Naive thymus-derived CD4-positive, alpha-beta T cell (primary cell): ENCODE measurements around the gene KLHL36. TPM values are rescaled to one million over a fixed set of nuclear protein-coding genes. Genes with fewer than 3 reads are reported as not detected.
A peak's percentile ranks its signal among the peaks of the same experiment; 100 is the strongest.
"Not testable (repeated sequence)": the region's sequence is repeated elsewhere in the genome, so short reads cannot be mapped to it uniquely, and the experiment has no call there.

Source experiments
- ATAC-seq: fragments of 150-1000 bp; cut with Tn5 transposase; 2 replicates; pipeline ENCODE4 v1.10.0; 2021; ENCODE audit warnings: mild to moderate bottlenecking, moderate library complexity
- CTCF ChIA-PET: fragments of 350-600 bp; sonication (Branson Sonifier 250); formaldehyde crosslinking; loops from one replicate; lab custom pipeline; 2021; ENCODE audit warnings: antibody characterized with exemption; lab: Charles Lee
- POLR2A ChIA-PET: fragments of 350-600 bp; sonication (Branson Sonifier 250); formaldehyde crosslinking; loops from one replicate; lab custom pipeline; 2021; ENCODE audit warnings: antibody characterized with exemption, inconsistent platforms; lab: Charles Lee
- DNase-seq, 9 donors: peaks; one replicate each; pipeline versions ENCODE4 v3.0.0 to v3.0.0-alpha.2; 2020 to 2022; ENCODE audit warnings: mixed read lengths in 1 of 9
- H3K27ac ChIP-seq: one replicate; pipeline ENCODE4 v1.7.0; 2013; ENCODE audit warnings: mild to moderate bottlenecking, low read depth, low read length, moderate library complexity
- H3K27me3 ChIP-seq, 2 donors: one replicate each; pipeline ENCODE4 v1.7.0; 2013; ENCODE audit warnings: low read length in 2 of 2, mild to moderate bottlenecking in 2 of 2, moderate library complexity in 2 of 2; ENCODE audit not compliant: control insufficient read depth in 2 of 2, insufficient read depth in 2 of 2
- H3K36me3 ChIP-seq, 3 experiments: 1 replicate in 2 of 3; 2 replicates in 1 of 3; pipeline ENCODE4 v1.7.0; 2013; ENCODE audit warnings: low read length in 3 of 3, mild to moderate bottlenecking in 3 of 3, moderate library complexity in 1 of 3; ENCODE audit not compliant: insufficient read depth in 3 of 3, control insufficient read depth in 2 of 3
- H3K4me1 ChIP-seq, 2 donors: one replicate each; pipeline ENCODE4 v1.7.0; 2013; ENCODE audit warnings: low read length in 2 of 2, mild to moderate bottlenecking in 2 of 2, moderate library complexity in 1 of 2; ENCODE audit not compliant: control insufficient read depth in 2 of 2, insufficient read depth in 2 of 2
- H3K4me3 ChIP-seq: 2 replicates; pipeline ENCODE4 v1.7.0; 2013; ENCODE audit warnings: mild to moderate bottlenecking, low read length
- H3K9me3 ChIP-seq, 3 experiments: 1 replicate in 2 of 3; 2 replicates in 1 of 3; pipeline ENCODE4 v1.7.0; 2013; ENCODE audit warnings: low read length in 3 of 3; ENCODE audit not compliant: control insufficient read depth in 2 of 3
- H3K27ac Mint-ChIP-seq, 9 donors: one replicate each; pipeline ENCODE4 v1.8.0; 2020 to 2022; ENCODE audit warnings: mixed read lengths in 9 of 9, mild to moderate bottlenecking in 8 of 9, moderate library complexity in 5 of 9, inconsistent platforms in 2 of 9
- H3K27me3 Mint-ChIP-seq, 5 donors: one replicate each; pipeline ENCODE4 v1.8.0; 2021 to 2022; ENCODE audit warnings: mixed read lengths in 5 of 5, mild to moderate bottlenecking in 1 of 5
- H3K36me3 Mint-ChIP-seq, 5 donors: one replicate each; pipeline ENCODE4 v1.8.0; 2020 to 2022; ENCODE audit warnings: mixed read lengths in 5 of 5, mild to moderate bottlenecking in 3 of 5, inconsistent platforms in 1 of 5
- H3K4me1 Mint-ChIP-seq, 7 donors: one replicate each; pipeline ENCODE4 v1.8.0; 2020 to 2022; ENCODE audit warnings: mixed read lengths in 7 of 7, mild to moderate bottlenecking in 3 of 7, inconsistent platforms in 1 of 7
- H3K4me3 Mint-ChIP-seq, 10 donors: one replicate each; pipeline ENCODE4 v1.8.0; 2020 to 2022; ENCODE audit warnings: mild to moderate bottlenecking in 10 of 10, mixed read lengths in 10 of 10, moderate library complexity in 6 of 10, inconsistent platforms in 2 of 10
- H3K9me3 Mint-ChIP-seq, 11 donors: one replicate each; pipeline ENCODE4 v1.8.0; 2020 to 2022; ENCODE audit warnings: mixed read lengths in 11 of 11, mild to moderate bottlenecking in 4 of 11, inconsistent platforms in 1 of 11, moderate library complexity in 1 of 11
- intact Hi-C, 2 donors: fragments of 100-400 bp; cut with micrococcal nuclease; formaldehyde crosslinking; loops; one replicate each; pipeline ENCODE4 v1.15.1; 2023
- polyA plus RNA-seq, 2 donors: library from polyadenylated mRNA; unstranded; fragments of 300-500 nt; fragmentation: Illumina TruSeq; gene quantifications; one replicate each; pipeline ENCODE4 v1.2.3, GENCODE V29; 2021
- total RNA-seq, 6 experiments: library from RNA in 5 of 6; stranded (reverse) in 5 of 6; gene quantifications; 1 replicate in 5 of 6; 2 replicates in 1 of 6; pipeline ENCODE4 v1.2.3 and lab custom pipeline; 2021 to 2026

KLHL36 gene
- total and polyA plus RNA-seq, 7 experiments from 2014 or later = 45.8 to 161 (median 80.0) TPM

DNA sequence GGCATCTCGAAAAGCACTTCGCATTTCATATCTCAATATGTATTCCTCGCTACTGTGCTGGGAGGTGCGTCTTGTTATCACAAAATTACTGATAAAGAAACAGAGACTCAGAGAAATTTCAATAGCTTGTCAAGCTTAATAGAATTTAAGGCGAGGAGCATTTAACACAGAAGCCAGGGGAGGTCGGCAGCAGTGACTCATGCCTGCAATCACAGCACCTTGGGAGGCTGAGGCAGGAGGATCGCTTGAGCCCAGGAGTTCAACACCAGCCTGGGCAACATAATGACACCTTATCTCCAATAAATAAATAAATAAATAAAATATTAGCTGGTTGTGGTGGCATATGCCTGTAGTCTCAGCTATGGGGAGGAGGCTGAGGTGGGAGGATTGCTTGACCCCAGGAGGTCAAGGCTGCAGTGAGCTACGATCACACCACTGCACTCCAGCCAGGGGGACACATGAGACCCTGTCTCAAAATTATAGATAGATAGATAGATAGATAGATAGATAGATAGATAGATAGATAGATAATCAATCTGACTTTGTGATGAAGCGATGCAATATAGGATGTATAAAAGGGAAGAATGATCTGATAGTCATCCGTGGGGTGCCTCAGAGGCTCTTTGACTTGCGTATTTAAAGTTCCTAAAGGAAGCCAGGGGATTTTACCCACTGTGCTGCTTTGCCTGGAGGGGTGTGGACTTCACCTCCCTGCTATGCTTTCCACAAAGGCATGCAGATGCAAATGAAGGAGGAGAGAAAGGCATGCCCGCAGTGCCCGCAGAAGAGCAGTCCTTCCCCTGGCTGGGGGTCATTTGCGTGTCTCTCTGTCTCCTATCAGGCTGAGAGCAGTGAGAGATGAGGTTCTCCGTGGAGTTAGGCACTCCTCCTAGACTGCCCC is 35.6 kb downstream of the KLHL36 start:
- Mint-ChIP-seq H3K4me1 (peaks cover 0 to 9% (median 0%) of the 10 kb centered on the region in 7 donors), H3K27ac (no peak overlapping the region), H3K9me3 (peaks cover 0 to 5% (median 0%) of the 10 kb centered on the region in 11 donors), H3K27me3 (peaks cover 4 to 34% (median 5%) of the 10 kb centered on the region in 5 donors), H3K4me3 (no peak overlapping the region), H3K36me3 (peaks cover 0 to 1% (median 0%) of the 10 kb centered on the region in 5 donors)
- no peak overlapping the region for H3K4me3 ChIP-seq
- H3K4me1 ChIP-seq = no peaks in the 10 kb centered on the region
- H3K27me3 ChIP-seq = no peaks in the 10 kb centered on the region
- no peak for ATAC-seq
- H3K9me3 ChIP-seq = no peaks in the 10 kb centered on the region
- DNase-seq = no peak
- intact Hi-C loops = no loop called here
- H3K36me3 ChIP-seq = no peaks in the 10 kb centered on the region
- H3K27ac ChIP-seq = no peak overlapping the region
- POLR2A ChIA-PET = no interaction called here
- CTCF ChIA-PET = no interaction called here

DNA sequence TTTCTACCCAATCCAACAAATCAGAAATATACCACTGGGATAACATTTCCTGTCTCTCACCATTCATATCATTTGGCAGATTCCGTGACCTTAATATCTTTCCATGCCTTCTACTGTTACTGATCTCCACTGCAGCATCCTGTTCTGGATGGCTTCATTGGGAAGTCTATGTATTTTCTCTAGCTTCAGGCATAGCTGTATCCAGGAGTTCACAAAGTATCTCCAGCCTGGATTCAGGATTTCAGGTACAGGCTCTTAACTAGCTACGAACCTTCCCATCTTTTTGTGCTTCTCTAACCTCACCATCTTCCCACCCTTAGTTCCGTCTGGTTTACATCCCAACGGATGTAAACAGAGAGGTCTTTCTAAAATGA is 36.3 kb downstream of the KLHL36 start:
- DNase-seq (no peak), ATAC-seq (no peak)
- no peaks in the 10 kb centered on the region for H3K4me1 ChIP-seq
- POLR2A ChIA-PET = no interaction called here
- H3K4me3 ChIP-seq = no peak overlapping the region
- no peak overlapping the region for H3K27ac ChIP-seq
- no peaks in the 10 kb centered on the region for H3K27me3 ChIP-seq
- Mint-ChIP-seq H3K36me3 (peaks cover 0 to 1% (median 0%) of the 10 kb centered on the region in 5 donors), H3K4me1 (peaks cover 0 to 9% (median 0%) of the 10 kb centered on the region in 7 donors), H3K9me3 (peaks cover 0 to 5% (median 0%) of the 10 kb centered on the region in 11 donors), H3K27me3 (peaks cover 4 to 34% (median 5%) of the 10 kb centered on the region in 5 donors), H3K27ac (peak overlapping the region in 1 of 9 donors; percentile 37), H3K4me3 (no peak overlapping the region)
- no peaks in the 10 kb centered on the region for H3K9me3 ChIP-seq
- CTCF ChIA-PET = no interaction called here
- no peaks in the 10 kb centered on the region for H3K36me3 ChIP-seq
- intact Hi-C loops = no loop called here

DNA sequence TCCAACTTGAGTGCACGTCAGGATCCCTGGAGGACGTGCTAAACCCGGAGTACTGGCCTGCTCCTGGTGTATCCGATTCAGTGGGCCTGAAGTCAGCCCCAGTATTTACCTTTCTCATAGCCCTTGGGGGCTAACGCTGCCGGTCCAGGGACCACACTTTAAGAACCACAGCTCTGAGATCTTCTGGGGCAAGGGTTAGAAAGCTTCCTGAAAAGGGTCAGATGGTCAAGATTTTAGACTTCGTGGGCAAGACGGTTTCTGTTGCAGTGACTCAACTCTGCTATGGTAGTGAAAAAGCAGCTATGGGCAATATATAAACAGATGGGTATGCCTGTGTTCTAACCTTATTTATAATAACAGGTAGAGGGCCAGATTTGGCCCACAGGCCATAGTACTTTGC is 36.9 kb downstream of the KLHL36 start:
- H3K4me1 Mint-ChIP-seq = peaks cover 0 to 9% (median 0%) of the 10 kb centered on the region in 7 donors
- intact Hi-C loops = no loop called here
- H3K27me3 Mint-ChIP-seq = peaks cover 4 to 33% (median 6%) of the 10 kb centered on the region in 5 donors
- DNase-seq (no peak), ATAC-seq (no peak)
- Histone ChIP-seq H3K9me3 (no peaks in the 10 kb centered on the region), H3K4me1 (no peaks in the 10 kb centered on the region), H3K4me3 (no peak overlapping the region), H3K27ac (no peak overlapping the region), H3K27me3 (no peaks in the 10 kb centered on the region), H3K36me3 (no peaks in the 10 kb centered on the region)
- H3K36me3 Mint-ChIP-seq = peaks cover 0 to 1% (median 0%) of the 10 kb centered on the region in 5 donors
- peaks cover 0 to 5% (median 0%) of the 10 kb centered on the region in 11 donors for H3K9me3 Mint-ChIP-seq
- H3K27ac Mint-ChIP-seq = no peak overlapping the region
- ChIA-PET CTCF (no interaction called here), POLR2A (no interaction called here)
- no peak overlapping the region for H3K4me3 Mint-ChIP-seq

DNA sequence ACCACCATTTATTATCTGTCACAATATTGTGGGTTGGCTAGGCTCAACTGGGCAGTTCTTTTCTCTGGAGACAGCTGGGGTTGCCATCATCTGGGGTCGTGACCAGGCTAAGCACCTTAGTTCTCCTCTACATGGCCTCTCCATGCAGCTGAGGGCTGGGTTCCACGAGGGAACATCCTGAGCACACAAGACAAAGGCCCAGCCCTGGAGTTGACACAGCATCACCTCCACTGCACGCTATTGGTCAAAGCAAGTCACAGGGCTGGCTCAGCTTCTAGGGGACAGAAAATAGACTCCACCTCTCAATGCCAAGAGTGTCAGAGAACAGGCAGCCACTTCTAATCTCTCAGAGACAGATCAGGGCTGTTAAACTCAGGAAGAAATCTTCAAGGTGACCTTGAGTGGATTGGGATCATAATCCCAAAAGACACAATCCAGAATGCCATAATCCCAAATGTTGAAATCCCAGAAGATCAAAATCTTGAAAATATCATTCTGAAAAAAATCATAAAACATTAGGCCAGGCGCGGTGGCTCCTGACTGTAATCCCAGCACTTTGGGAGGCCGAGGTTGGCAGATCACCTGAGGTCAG is 38.5 kb downstream of the KLHL36 start:
- Histone ChIP-seq H3K9me3 (no peaks in the 10 kb centered on the region), H3K4me1 (no peaks in the 10 kb centered on the region), H3K27ac (no peak overlapping the region), H3K27me3 (no peaks in the 10 kb centered on the region), H3K4me3 (no peak overlapping the region), H3K36me3 (no peaks in the 10 kb centered on the region)
- ATAC-seq (no peak), DNase-seq (no peak)
- peaks cover 4 to 22% (median 6%) of the 10 kb centered on the region in 5 donors for H3K27me3 Mint-ChIP-seq
- POLR2A ChIA-PET = interaction anchor here (0.6 kb wide), 1 partner anchor 177 kb away, joined by 3 read pairs; no protein-coding TSS in a partner anchor
- intact Hi-C loops = no loop called here
- peaks cover 0 to 13% (median 0%) of the 10 kb centered on the region in 7 donors for H3K4me1 Mint-ChIP-seq
- H3K27ac Mint-ChIP-seq = no peak overlapping the region
- CTCF ChIA-PET = no interaction called here
- H3K36me3 Mint-ChIP-seq = peaks cover 0 to 1% (median 0%) of the 10 kb centered on the region in 5 donors
- H3K4me3 Mint-ChIP-seq = no peak overlapping the region
- H3K9me3 Mint-ChIP-seq = peaks cover 0 to 5% (median 0%) of the 10 kb centered on the region in 11 donors

DNA sequence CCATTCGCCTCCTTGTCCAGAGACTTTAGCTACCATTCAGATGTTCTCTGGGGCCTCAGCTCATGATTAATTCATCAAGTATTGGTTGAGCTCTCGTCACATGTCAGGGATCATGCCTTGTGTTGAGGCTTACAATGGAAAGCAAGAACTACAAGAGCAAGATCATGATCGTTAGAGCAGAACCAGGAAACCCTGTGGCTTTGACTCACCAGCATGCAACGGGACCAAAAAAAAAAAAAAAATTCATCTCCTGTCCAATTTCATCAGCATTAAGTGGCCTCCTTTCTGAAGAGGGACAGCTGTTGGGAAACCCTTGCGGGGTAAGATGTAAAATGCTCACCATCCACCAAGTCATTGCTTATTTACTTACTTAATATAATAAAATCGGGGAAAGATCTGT is 39.4 kb downstream of the KLHL36 start:
- Mint-ChIP-seq H3K27me3 (peaks cover 4 to 21% (median 6%) of the 10 kb centered on the region in 5 donors), H3K9me3 (peaks cover 0 to 5% (median 0%) of the 10 kb centered on the region in 11 donors), H3K36me3 (peaks cover 0 to 5% (median 0%) of the 10 kb centered on the region in 5 donors), H3K4me1 (peaks cover 0 to 18% (median 0%) of the 10 kb centered on the region in 7 donors), H3K4me3 (no peak overlapping the region), H3K27ac (no peak overlapping the region)
- intact Hi-C loops = no loop called here
- CTCF ChIA-PET = interaction anchor here (0.7 to 0.8 kb wide), 2 partner anchors 11 to 38 kb away, joined by 3 read pairs; no protein-coding TSS in a partner anchor
- DNase-seq = no peak
- H3K9me3 ChIP-seq = no peaks in the 10 kb centered on the region
- no peak overlapping the region for H3K27ac ChIP-seq
- no peaks in the 10 kb centered on the region for H3K27me3 ChIP-seq
- no peaks in the 10 kb centered on the region for H3K4me1 ChIP-seq
- POLR2A ChIA-PET = interaction anchor here (0.6 to 1.2 kb wide), 4 partner anchors 10 to 313 kb away, joined by 3 to 8 read pairs (median 4); no protein-coding TSS in a partner anchor
- no peaks in the 10 kb centered on the region for H3K36me3 ChIP-seq
- H3K4me3 ChIP-seq = no peak overlapping the region
- ATAC-seq = peak; percentile 80

DNA sequence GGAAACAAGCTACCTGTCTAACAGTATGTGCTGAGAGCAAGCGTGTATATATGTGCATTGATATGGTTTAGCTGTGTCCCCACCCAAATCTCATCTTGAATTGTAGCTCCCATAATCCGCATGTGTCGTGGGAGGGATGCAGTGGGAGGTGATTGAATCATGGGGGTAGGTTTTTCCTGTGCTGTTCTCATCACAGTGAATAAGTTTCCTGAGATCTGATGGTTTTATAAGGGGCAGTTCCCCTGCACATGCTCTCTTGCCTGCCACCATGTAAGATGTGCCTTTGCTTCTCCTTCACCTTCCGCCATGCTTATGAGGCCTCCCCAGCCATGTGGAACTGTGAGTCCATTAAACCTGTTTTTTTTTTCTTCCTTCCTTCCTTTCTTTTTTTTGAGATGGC is 39.9 kb downstream of the KLHL36 start:
- H3K27me3 ChIP-seq, H3K27ac ChIP-seq, ATAC-seq, DNase-seq, intact Hi-C loops, H3K36me3 Mint-ChIP-seq, H3K9me3 ChIP-seq, H3K4me3 ChIP-seq, H3K4me1 ChIP-seq, H3K27ac Mint-ChIP-seq, H3K4me3 Mint-ChIP-seq, H3K9me3 Mint-ChIP-seq, H3K36me3 ChIP-seq: not testable (repeated sequence)
- ChIA-PET POLR2A (interaction anchor here (0.6 to 1.2 kb wide), 3 partner anchors 10 to 101 kb away, joined by 3 to 8 read pairs (median 4); no protein-coding TSS in a partner anchor), CTCF (interaction anchor here (0.7 kb wide), 1 partner anchor 38 kb away, joined by 3 read pairs; no protein-coding TSS in a partner anchor)
- Mint-ChIP-seq H3K4me1 (peaks cover 0 to 20% (median 0%) of the 10 kb centered on the region in 7 donors), H3K27me3 (peaks cover 4 to 21% (median 6%) of the 10 kb centered on the region in 5 donors)
